GM20431 (cell line): Measurements from ENCODE around the gene NRK.
"Not testable (repeated sequence)": the region's sequence is repeated elsewhere in the genome, so short reads cannot be mapped to it uniquely, and the experiment has no call there.

Experiments used
- in situ Hi-C: fragments of 300-500 bp; cut with MseI, MboI; formaldehyde crosslinking; loops from one replicate; pipeline ENCODE4 v1.15.0; 2020; ENCODE audit warnings: low sequenced_read_pairs; ENCODE audit not compliant: unreplicated experiment

Gene NRK

DNA sequence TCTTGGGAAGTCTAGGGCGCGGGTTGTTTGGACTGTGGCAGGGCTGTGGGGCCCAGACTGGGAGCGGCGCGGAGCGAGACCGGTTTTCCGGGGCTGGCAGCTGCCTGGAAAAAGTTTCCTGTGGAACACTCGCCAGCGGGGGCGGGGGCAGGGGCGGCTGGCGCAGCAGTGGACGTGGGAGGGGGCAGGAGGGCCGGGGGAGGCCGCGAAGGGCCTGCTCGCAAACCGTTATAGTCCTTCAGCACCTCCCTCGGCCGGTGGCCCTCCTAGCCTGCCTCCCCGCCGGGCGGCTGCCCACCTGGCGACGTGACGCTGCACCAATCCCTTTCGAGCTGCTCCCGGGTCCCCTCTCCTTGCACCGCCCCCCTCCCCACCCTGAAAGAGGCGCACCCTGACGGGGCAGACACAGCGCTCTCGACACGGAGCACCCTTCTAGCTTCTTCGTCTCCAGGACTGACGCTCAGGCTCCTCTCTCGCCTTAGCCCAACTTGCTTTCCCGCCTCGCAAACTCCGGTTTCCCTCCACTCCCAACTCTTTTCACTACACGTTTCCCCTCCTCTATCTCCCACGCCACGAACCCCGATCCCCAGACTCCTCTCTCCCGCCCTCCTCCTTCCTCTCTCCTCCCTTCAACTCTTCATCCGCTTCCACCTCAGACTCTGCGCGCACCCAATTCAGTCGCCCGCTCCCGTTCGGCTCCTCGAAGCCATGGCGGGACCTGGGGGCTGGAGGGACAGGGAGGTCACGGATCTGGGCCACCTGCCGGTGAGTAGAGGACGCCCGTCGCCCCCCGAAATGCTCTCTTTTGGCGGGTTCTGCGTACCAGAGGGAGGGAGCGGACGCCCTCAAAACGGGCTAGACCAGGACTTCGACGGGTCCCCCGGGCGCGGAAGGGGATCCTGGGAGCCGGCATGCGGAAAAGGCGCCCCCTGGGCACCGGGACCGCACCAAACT is at the start of gene NRK:
TSS of gene NRK (plus strand) at position 402 of the 954 bp plus-strand sequence. CDS start at position 709, 307 bp downstream.
- in situ Hi-C loops, result no loop called here

GRCh38 chrX:105773801-105774200 is 48.5 kb upstream of the NRK start:
- in situ Hi-C loops, result no loop called here

GRCh38 chrX:105775679-105776078 is 46.7 kb upstream of the NRK start:
- in situ Hi-C loops, result no loop called here

DNA sequence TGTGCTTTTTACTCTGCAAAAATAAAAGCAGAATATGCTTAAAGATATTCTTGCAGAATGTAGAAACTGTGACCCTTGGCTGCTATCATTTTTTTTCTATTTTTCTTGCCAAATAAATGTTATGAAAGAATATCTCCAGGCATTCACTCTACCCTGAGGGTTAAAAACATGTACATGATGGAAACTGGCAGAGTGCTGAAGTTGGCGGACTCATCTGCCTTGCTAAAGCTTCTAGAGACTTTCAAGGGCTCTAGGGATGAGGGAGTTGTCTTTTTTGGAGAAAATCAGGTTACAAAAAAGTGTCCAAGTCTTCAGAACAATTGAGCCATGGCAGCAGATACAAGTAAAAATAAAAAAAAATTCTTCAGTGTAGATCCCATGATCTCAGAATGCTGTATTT is 40.5 kb upstream of the NRK start:
- in situ Hi-C loops, result no loop called here

- in situ Hi-C loops, result not testable (repeated sequence)
Observed at GRCh38 chrX:105796877-105797276, 25.5 kb upstream of the NRK start.

DNA sequence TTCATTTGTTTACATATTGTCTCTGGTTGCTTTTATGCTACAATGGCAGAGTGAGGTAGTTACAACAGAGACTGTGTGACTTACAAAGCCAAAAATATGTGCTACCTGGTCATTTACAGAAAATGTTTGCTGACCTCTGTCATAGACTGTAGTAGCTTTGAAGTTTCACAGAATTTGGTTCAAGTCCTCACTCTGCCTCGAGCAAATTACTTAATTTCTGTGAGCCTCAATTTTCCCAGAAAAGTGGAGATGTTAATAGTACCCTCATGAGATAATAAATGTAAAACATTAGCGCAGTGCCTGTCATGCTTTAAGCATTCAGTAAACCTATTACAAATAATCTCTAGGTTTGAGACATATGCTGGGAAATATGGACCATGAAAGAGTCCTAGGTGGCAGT is 18.4 kb upstream of the NRK start:
- in situ Hi-C loops, result no loop called here

DNA sequence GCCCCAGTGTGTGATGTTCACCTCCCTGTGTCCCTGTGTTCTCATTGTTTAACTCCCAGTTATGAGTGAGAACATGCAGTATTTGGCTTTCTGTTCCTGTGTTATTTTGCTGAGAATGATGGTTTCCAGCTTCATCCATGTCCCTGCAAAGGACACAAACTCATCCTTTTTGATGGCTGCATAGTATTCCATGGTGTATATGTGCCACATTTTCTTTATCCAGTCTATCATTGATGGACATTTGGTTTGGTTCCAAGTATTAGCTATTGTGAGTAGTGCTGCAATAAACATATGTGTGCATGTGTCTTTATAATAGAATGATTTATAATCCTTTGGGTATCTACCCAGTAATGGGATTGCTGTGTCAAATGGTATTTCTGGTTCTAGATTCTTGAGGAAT is 16.7 kb upstream of the NRK start:
- in situ Hi-C loops, result not testable (repeated sequence)

DNA sequence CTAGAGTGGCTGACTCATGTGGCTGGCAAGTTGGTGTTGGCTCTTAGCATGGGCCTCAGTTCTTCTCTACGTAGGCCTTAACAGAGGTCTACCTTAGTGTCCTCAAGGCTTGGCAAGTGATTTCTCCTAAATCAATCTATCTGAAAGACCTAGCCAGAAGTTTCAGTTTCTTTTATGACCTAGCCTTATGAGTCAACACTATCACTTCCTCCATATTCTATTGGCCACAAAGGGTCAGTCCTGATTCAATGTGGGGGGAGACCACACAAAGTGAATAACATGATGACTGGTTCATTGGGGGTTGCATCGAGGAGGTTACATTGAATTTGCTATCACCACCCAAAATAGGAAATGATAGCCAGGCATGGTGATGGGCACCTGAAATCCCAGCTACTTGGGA is 5.8 kb upstream of the NRK start:
- in situ Hi-C loops, result no loop called here

GRCh38 chrX:105820247-105820646 is 2.1 kb upstream of the NRK start:
- in situ Hi-C loops, result no loop called here

- in situ Hi-C loops, result no loop called here
Observed at GRCh38 chrX:105821471-105822121, 743 bp upstream of the NRK start.

GRCh38 chrX:105823092-105823455 is 735 bp downstream of the NRK start:
- in situ Hi-C loops, result no loop called here

DNA sequence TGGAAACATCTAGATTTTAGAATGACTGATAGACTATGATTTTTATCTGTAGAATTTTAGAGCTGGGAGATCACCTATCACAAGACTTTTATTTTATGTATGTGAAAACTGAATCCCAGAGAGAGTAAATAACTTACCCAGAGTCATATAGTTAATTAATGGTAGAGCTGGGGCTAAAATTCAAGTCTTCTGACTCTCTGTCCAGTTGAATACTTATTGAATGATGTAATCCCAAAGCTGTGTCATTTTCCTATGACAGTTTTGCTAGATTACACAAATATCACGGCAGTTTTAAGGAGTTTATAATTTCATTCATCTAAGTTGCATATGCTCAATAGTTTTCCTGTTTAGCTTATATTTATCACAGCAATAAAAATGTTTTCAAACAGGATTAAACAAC is 6.7 kb downstream of the NRK start:
- in situ Hi-C loops, result no loop called here

DNA sequence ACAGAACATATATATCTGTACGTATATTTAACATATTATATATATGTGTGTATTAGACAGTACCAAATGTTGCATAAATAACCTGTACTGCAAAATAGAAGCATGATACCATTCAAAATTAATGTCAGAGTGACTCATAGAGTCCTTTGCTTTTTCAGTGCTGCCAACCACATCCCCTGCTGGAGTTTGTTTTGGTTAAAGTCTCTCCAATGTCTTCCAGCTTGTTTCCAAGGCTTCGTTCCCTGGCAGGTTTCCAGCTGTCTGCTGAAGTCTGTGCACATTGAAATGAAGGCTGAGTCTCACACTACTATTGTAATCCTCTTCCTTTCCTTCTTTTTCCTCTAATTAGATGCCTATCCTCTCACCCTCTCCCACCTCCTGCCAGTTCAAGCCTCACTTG is 14.9 kb downstream of the NRK start:
- in situ Hi-C loops, result no loop called here

GRCh38 chrX:105845631-105846030 is 23.3 kb downstream of the NRK start:
- in situ Hi-C loops, result no loop called here

- in situ Hi-C loops, result not testable (repeated sequence)
Observed at GRCh38 chrX:105850100-105850499, 27.8 kb downstream of the NRK start.

DNA sequence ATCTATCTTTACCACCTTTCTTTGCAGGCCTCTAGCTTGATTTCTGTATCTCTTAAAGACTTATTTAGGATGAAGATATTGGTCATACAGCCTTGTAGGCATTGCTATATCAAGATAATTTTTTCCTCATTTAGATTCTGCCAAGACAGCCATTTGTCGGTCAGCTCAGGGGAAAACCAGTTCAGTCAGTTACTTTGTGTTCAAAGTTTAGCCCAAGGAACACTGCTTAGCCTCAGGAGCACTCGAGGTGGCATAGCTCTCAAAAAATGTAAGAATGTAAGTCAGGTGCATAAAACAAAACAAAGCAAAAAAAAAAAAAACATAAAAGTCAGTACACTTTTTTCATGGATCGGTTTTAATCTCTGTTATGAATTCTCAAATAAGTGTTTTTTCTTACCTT is 43.4 kb downstream of the NRK start:
- in situ Hi-C loops, result no loop called here

DNA sequence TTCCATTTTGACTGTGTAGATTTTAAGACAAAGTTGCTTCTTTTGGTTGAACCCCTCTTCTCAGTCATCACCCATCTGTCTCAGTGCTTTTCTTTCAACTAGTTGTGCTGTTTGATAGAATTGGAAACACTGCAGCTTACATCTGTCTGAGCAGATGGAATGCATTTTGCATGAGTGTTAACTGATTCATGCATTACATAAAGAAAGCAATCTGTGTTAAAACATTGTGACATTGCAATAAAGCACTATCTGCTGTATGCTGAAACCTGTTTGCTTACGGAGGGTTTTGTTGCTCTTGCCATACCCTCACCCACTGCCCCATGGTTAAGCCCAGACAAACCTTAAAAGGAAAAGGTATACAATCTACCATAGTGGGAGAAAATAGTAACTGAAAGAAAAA is 47.4 kb downstream of the NRK start:
- in situ Hi-C loops, result no loop called here

- in situ Hi-C loops, result no loop called here
Observed at GRCh38 chrX:105870445-105870844, 48.1 kb downstream of the NRK start.

- in situ Hi-C loops, result no loop called here
Observed at GRCh38 chrX:105872941-105873340, 50.6 kb downstream of the NRK start.

DNA sequence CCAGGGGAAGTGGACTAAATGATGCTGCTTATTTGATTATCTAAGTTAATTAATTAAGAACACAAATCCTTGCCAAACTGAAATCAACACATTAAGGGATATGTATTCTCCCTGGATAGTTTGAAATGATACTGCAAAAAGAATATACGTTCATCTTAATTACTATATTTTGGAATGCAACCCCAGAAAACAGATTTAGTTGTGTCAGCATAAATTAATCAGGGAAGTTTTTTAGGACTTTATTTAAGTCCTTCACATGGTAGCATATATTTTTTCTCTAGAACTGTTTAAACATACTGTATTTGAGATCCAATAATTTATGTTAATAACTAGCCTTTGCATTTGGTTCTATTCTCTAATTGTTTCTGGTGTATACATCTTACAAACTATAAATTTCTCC is 52.5 kb downstream of the NRK start:
- in situ Hi-C loops, result no loop called here

- in situ Hi-C loops, result no loop called here
Observed at GRCh38 chrX:105876658-105877057, 54.3 kb downstream of the NRK start.

- in situ Hi-C loops, result no loop called here
Observed at GRCh38 chrX:105880491-105880890, 58.2 kb downstream of the NRK start.
